IMR-90 (cell line): ENCODE results near the gene ENAM. TPM values are rescaled to one million over a fixed set of nuclear protein-coding genes. Genes with fewer than 3 reads are reported as not detected.

ENCODE experiments used
- ATAC-seq: fragments of 200-7000 bp; cut with Tn5 transposase; 2 replicates; pipeline ENCODE4 v1.9.1; 2020; ENCODE audit warnings: low read depth, mild to moderate bottlenecking, moderate library complexity
- BruUV-seq: library from RNA; stranded (reverse); fragments of 400-500 nt; replicated peaks from 2 replicates; lab custom pipeline; 2021; lab: Mats Ljungman, UMichigan
- CTCF ChIA-PET: fragments of 300-600 bp; formaldehyde crosslinking; extraction: SDS; loops from one replicate; lab custom pipeline; 2021; ENCODE audit warnings: antibody characterized with exemption; lab: Yijun Ruan, JAX
- POLR2A ChIA-PET: fragments of 300-600 bp; sonication (Branson Sonifier 250); formaldehyde crosslinking; loops from one replicate; lab custom pipeline; 2022; ENCODE audit warnings: antibody characterized with exemption; ENCODE audit not compliant: unreplicated experiment; lab: Charles Lee
- DNase-seq: peaks from one replicate; pipeline ENCODE4 v3.0.0; 2013
- H2AFZ ChIP-seq: replicated peaks from 2 replicates; pipeline ENCODE3; 2013; ENCODE audit warnings: low read length, mild to moderate bottlenecking; ENCODE audit not compliant: poor library complexity
- H2AK5ac ChIP-seq: 2 replicates; pipeline ENCODE4 v1.6.1; 2013; ENCODE audit warnings: low read depth, low read length, inconsistent platforms
- H2AK9ac ChIP-seq: replicated peaks from 2 replicates; pipeline ENCODE3; 2013; ENCODE audit warnings: mild to moderate bottlenecking, low read depth, low read length, moderate library complexity; ENCODE audit not compliant: poor library complexity
- H2BK120ac ChIP-seq: 2 replicates; pipeline ENCODE4 v1.6.1; 2013; ENCODE audit warnings: low read depth, low read length, inconsistent platforms
- H2BK15ac ChIP-seq: 3 replicates; pipeline ENCODE4 v1.6.1; 2013; ENCODE audit warnings: low read depth, low read length, inconsistent platforms
- H2BK20ac ChIP-seq: 2 replicates; pipeline ENCODE4 v1.6.1; 2013; ENCODE audit warnings: low read depth, mild to moderate bottlenecking, inconsistent platforms, low read length, moderate library complexity
- H2BK5ac ChIP-seq: 2 replicates; pipeline ENCODE4 v1.6.1; 2013; ENCODE audit warnings: mild to moderate bottlenecking, low read depth, low read length, inconsistent platforms; ENCODE audit not compliant: poor library complexity, severe bottlenecking
- H3K14ac ChIP-seq: replicated peaks from 2 replicates; pipeline ENCODE4 v1.6.1; 2013; ENCODE audit warnings: low read depth, low read length, inconsistent platforms
- H3K18ac ChIP-seq: 2 replicates; pipeline ENCODE4 v1.6.1; 2013; ENCODE audit warnings: low read depth, low read length, control low read depth
- H3K23ac ChIP-seq: 2 replicates; pipeline ENCODE4 v1.6.1; 2013; ENCODE audit warnings: low read depth, low read length, inconsistent platforms
- H3K27ac ChIP-seq: 2 replicates; pipeline ENCODE4 v1.5.1; 2013; ENCODE audit warnings: mild to moderate bottlenecking, control low read depth, low read length; ENCODE audit not compliant: insufficient read depth
- H3K27me3 ChIP-seq: 2 replicates; pipeline ENCODE4 v1.6.1; 2013; ENCODE audit warnings: low read length; ENCODE audit not compliant: control insufficient read depth, insufficient read depth
- H3K36me3 ChIP-seq: 2 replicates; pipeline ENCODE4 v1.6.1; 2013; ENCODE audit warnings: low read length, mixed read lengths; ENCODE audit not compliant: control insufficient read depth, insufficient read depth
- H3K4ac ChIP-seq: 2 replicates; pipeline ENCODE4 v1.6.1; 2013; ENCODE audit warnings: low read depth, low read length, inconsistent platforms
- H3K4me1 ChIP-seq: 2 replicates; pipeline ENCODE4 v1.6.1; 2013; ENCODE audit warnings: low read length, mixed read lengths; ENCODE audit not compliant: control insufficient read depth, insufficient read depth
- H3K4me2 ChIP-seq: 2 replicates; pipeline ENCODE4 v1.6.1; 2013; ENCODE audit warnings: low read depth, mild to moderate bottlenecking, control low read depth, low read length, moderate library complexity
- H3K4me3 ChIP-seq: 2 replicates; pipeline ENCODE4 v1.5.1; 2013; ENCODE audit warnings: low read depth, mild to moderate bottlenecking, control low read depth, low read length, moderate library complexity; ENCODE audit not compliant: insufficient read depth
- H3K56ac ChIP-seq: 2 replicates; pipeline ENCODE4 v1.6.1; 2013; ENCODE audit warnings: low read length, inconsistent platforms; ENCODE audit not compliant: insufficient read depth; ENCODE audit errors: extremely low read depth
- H3K79me1 ChIP-seq, 2 experiments: 2 replicates each; pipeline ENCODE4 v1.6.1; 2013; ENCODE audit warnings: low read length in 2 of 2, inconsistent platforms in 1 of 2, low read depth in 1 of 2
- H3K9ac ChIP-seq: 2 replicates; pipeline ENCODE4 v1.6.1; 2013; ENCODE audit warnings: low read depth, low read length, control low read depth
- H3K9me1 ChIP-seq: 2 replicates; pipeline ENCODE4 v1.6.1; 2013; ENCODE audit warnings: low read length, inconsistent platforms; ENCODE audit not compliant: insufficient read depth
- H3K9me3 ChIP-seq: 2 replicates; pipeline ENCODE4 v1.6.1; 2013; ENCODE audit warnings: low read length; ENCODE audit not compliant: control insufficient read depth, insufficient read depth
- H4K20me1 ChIP-seq: 2 replicates; pipeline ENCODE4 v1.6.1; 2013; ENCODE audit warnings: low read length, inconsistent platforms; ENCODE audit not compliant: insufficient read depth
- H4K5ac ChIP-seq: 2 replicates; pipeline ENCODE4 v1.6.1; 2013; ENCODE audit warnings: mild to moderate bottlenecking, low read depth, low read length, control low read depth
- H4K8ac ChIP-seq, 2 experiments: 2 replicates each; pipeline ENCODE4 v1.6.1; 2013; ENCODE audit warnings: low read depth in 2 of 2, low read length in 2 of 2, control low read depth in 1 of 2, inconsistent platforms in 1 of 2
- H4K91ac ChIP-seq: 2 replicates; pipeline ENCODE4 v1.6.1; 2013; ENCODE audit warnings: low read depth, low read length, inconsistent platforms; ENCODE audit not compliant: insufficient read depth
- BHLHE40 ChIP-seq: fragments of 150-350 bp; IDR thresholded peaks from 2 replicates; pipeline ENCODE4 v1.6.1; 2016; ENCODE audit warnings: mild to moderate bottlenecking, low read depth, low read length
- CEBPB ChIP-seq: IDR thresholded peaks from 2 replicates; pipeline ENCODE4 v1.6.1; 2012; ENCODE audit warnings: low read depth, low read length, improper control_type of control experiment
- CHD1 ChIP-seq: IDR thresholded peaks from 2 replicates; pipeline ENCODE4 v1.6.1; 2012; ENCODE audit warnings: low read depth, low read length, improper control_type of control experiment
- FOS ChIP-seq: fragments of 150-350 bp; IDR thresholded peaks from 2 replicates; pipeline ENCODE4 v1.6.1; 2016; ENCODE audit warnings: low read depth, low read length
- MAFK ChIP-seq: IDR thresholded peaks from 2 replicates; pipeline ENCODE4 v1.6.1; 2012; ENCODE audit warnings: low read depth, low read length, improper control_type of control experiment
- MAZ ChIP-seq: IDR thresholded peaks from 2 replicates; pipeline ENCODE4 v1.6.1; 2012; ENCODE audit warnings: low read depth, mild to moderate bottlenecking, low read length, improper control_type of control experiment, moderate library complexity, borderline replicate concordance
- NFE2L2 ChIP-seq: fragments of 150-350 bp; IDR thresholded peaks from 2 replicates; pipeline ENCODE4 v1.6.1; 2016; ENCODE audit warnings: low read depth, mild to moderate bottlenecking, low read length
- RAD21 ChIP-seq: IDR thresholded peaks from 2 replicates; pipeline ENCODE4 v1.6.1; 2012; ENCODE audit warnings: low read length, improper control_type of control experiment
- RCOR1 ChIP-seq: IDR thresholded peaks from 2 replicates; pipeline ENCODE4 v1.6.1; 2012; ENCODE audit warnings: mild to moderate bottlenecking, low read length, improper control_type of control experiment; ENCODE audit not compliant: insufficient replicate concordance
- RFX5 ChIP-seq: IDR thresholded peaks from 2 replicates; pipeline ENCODE4 v1.8.0; 2012; ENCODE audit warnings: low read depth, mild to moderate bottlenecking, low read length, moderate library complexity
- USF2 ChIP-seq: fragments of 150-350 bp; IDR thresholded peaks from 2 replicates; pipeline ENCODE4 v1.6.1; 2017; ENCODE audit warnings: mild to moderate bottlenecking, antibody characterized with exemption, low read length, low read depth
- WGBS, 2 experiments: methylation state at CpG; one replicate each; pipeline versions ENCODE4 v1.1.5 to v1.1.7; 2013; ENCODE audit warnings: missing lambda C conversion rate in 2 of 2; ENCODE audit not compliant: insufficient read length in 1 of 2; ENCODE audit errors: extremely low coverage in 2 of 2; 5-methylcytosine and 5-hydroxymethylcytosine counted together
- dilution Hi-C: fragments of 300-500 bp; cut with HindIII; formaldehyde crosslinking; loops from one replicate; pipeline ENCODE4 v1.14.3; 2018; ENCODE audit warnings: low sequenced_read_pairs; ENCODE audit not compliant: unreplicated experiment
- in situ Hi-C: fragments of 300-500 bp; cut with MboI; formaldehyde crosslinking; loops from 3 replicates; pipeline ENCODE4 v1.14.3; 2019; ENCODE audit warnings: low sequenced_read_pairs, inconsistent platforms, mixed read lengths
- intact Hi-C: fragments of 100-400 bp; cut with micrococcal nuclease; formaldehyde crosslinking; loops from 2 replicates; pipeline ENCODE4 v1.10.0; 2022
- polyA plus RNA-seq, 3 experiments: library from polyadenylated mRNA; depleted of rRNA; stranded (reverse); fragments of >200 nt; gene quantifications; 2 replicates each; pipeline ENCODE4 v1.2.3, GENCODE V29; 2012; ENCODE audit warnings: low replicate concordance in 1 of 3
- total RNA-seq: library from RNA; depleted of rRNA; stranded (reverse); fragments of >200 nt; gene quantifications from 2 replicates; pipeline ENCODE4 v1.2.3, GENCODE V29; 2012
- TF ChIP-seq, protein P1 (sequence below): fragments of 150-350 bp; IDR thresholded peaks from 2 replicates; pipeline ENCODE4 v1.6.1; 2016; ENCODE audit warnings: low read depth, mild to moderate bottlenecking, low read length, moderate library complexity, borderline replicate concordance
- TF ChIP-seq, protein P2 (sequence below): conservative IDR thresholded peaks from 2 replicates; pipeline ENCODE4 v1.5.1; 2012; ENCODE audit warnings: mild to moderate bottlenecking, low read depth, low read length, improper control_type of control experiment

Gene ENAM
- total and polyA plus RNA-seq, 2 of the 4 experiments (the other 2 are of a cell fraction) = under 0.01 to 0.10 TPM

DNA sequence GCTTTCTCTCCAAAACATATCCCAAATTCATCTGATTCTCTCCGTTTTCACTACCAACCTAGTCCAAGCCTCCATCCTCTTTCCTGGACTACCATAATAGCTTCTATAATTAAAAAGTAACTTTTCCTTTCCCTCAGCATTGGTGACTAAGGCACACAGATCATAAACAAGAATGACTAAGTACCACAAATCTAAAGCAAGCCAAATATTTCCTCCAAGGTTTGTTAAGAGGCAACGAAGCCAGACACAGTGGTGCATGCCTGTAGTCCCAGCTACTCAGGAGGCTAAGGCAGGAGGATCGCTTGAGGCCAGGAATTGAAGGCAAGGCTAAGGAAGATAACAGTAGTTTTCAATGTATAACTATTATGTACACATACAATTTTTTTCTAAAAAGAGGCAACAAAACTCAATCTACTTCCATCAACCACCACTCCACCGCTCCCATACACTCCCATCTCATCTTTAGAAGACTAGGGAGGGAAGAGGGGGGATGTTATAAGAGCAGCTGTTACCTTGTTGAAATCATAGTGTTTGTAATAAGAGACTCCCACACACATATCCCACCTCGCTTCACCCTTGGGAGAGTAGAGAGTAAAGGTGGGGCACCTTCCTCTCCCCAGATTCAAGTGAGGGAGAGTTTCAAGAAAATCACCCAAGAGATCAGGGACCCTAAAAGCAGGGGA, 41.9 kb downstream of the ENAM start:
- H3K9ac ChIP-seq = no peak overlapping the region
- no peak overlapping the region for H3K4me3 ChIP-seq
- POLR2A ChIA-PET = no interaction called here
- H3K9me3 ChIP-seq = no peaks in the 10 kb centered on the region
- H3K56ac ChIP-seq = no peak overlapping the region
- no peak overlapping the region for H2BK15ac ChIP-seq
- no peak overlapping the region for H3K23ac ChIP-seq
- DNase-seq (peak; percentile 75), ATAC-seq (peak; percentile 82)
- no peak overlapping the region for H2BK20ac ChIP-seq
- no peaks in the 10 kb centered on the region for H3K36me3 ChIP-seq
- H3K27ac ChIP-seq = no peak overlapping the region
- intact Hi-C loops = no loop called here
- H3K18ac ChIP-seq = no peak overlapping the region; the same call in 1 of the 2 replicates
- H4K91ac ChIP-seq = no peak overlapping the region
- no peak overlapping the region for H3K4ac ChIP-seq
- no peak overlapping the region for H4K8ac ChIP-seq
- H3K27me3 ChIP-seq = no peaks in the 10 kb centered on the region; the same call in 1 of the 2 replicates
- no peak overlapping the region for H2AK5ac ChIP-seq
- no peak overlapping the region for H2AK9ac ChIP-seq
- H4K20me1 ChIP-seq = no peaks in the 10 kb centered on the region
- H3K14ac ChIP-seq = 0 out of 2 replicates have a peak overlapping the region, but pooled peaks have one; percentile 1
- TF ChIP-seq USF2 = no peak
- no peak for TF ChIP-seq CHD1
- no peak for TF ChIP-seq BHLHE40
- TF ChIP-seq FOS = 0 out of 2 replicates have a peak, but pooled peaks have one; percentile 17
- TF ChIP-seq RFX5 = no peak
- TF ChIP-seq MAZ = no peak
- TF ChIP-seq, protein P1, sequence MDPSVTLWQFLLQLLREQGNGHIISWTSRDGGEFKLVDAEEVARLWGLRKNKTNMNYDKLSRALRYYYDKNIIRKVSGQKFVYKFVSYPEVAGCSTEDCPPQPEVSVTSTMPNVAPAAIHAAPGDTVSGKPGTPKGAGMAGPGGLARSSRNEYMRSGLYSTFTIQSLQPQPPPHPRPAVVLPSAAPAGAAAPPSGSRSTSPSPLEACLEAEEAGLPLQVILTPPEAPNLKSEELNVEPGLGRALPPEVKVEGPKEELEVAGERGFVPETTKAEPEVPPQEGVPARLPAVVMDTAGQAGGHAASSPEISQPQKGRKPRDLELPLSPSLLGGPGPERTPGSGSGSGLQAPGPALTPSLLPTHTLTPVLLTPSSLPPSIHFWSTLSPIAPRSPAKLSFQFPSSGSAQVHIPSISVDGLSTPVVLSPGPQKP = no peak
- no peak for TF ChIP-seq RAD21
- no peak for TF ChIP-seq CEBPB
- TF ChIP-seq RCOR1 = peak; percentile 97
- TF ChIP-seq, protein P2, sequence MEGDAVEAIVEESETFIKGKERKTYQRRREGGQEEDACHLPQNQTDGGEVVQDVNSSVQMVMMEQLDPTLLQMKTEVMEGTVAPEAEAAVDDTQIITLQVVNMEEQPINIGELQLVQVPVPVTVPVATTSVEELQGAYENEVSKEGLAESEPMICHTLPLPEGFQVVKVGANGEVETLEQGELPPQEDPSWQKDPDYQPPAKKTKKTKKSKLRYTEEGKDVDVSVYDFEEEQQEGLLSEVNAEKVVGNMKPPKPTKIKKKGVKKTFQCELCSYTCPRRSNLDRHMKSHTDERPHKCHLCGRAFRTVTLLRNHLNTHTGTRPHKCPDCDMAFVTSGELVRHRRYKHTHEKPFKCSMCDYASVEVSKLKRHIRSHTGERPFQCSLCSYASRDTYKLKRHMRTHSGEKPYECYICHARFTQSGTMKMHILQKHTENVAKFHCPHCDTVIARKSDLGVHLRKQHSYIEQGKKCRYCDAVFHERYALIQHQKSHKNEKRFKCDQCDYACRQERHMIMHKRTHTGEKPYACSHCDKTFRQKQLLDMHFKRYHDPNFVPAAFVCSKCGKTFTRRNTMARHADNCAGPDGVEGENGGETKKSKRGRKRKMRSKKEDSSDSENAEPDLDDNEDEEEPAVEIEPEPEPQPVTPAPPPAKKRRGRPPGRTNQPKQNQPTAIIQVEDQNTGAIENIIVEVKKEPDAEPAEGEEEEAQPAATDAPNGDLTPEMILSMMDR = no peak
- TF ChIP-seq MAFK = no peak
- TF ChIP-seq NFE2L2 = no peak
- no peak overlapping the region for H2AFZ ChIP-seq
- H3K9me1 ChIP-seq = no peaks in the 10 kb centered on the region
- H3K4me2 ChIP-seq = peak overlapping the region; percentile 46; the same call in 1 of the 2 replicates
- no peak overlapping the region for H2BK120ac ChIP-seq
- peaks cover 2% of the 10 kb centered on the region; the same call in 1 of the 2 replicates for H3K4me1 ChIP-seq
- no peaks in the 10 kb centered on the region for H3K79me1 ChIP-seq
- no CpG with 5 or more reads among the region's 5 CpGs for WGBS, 2 experiments
- in situ Hi-C loops = no loop called here
- H2BK5ac ChIP-seq = no peak overlapping the region
- no peak overlapping the region for H4K5ac ChIP-seq
- CTCF ChIA-PET = interaction anchor here (1.4 kb wide), 1 partner anchor 19 kb away, joined by 3 read pairs; no protein-coding TSS in a partner anchor
- BruUV-seq = no TSS peak
- dilution Hi-C loops = no loop called here
